Measurements from ENCODE around the gene RBM33.

RBM33 gene

GRCh38 chr7:155696747-155697146 is 52.3 kb downstream of the RBM33 start:
- no peak for DNase-seq

GRCh38 chr7:155698633-155699032 is 54.2 kb downstream of the RBM33 start:
- no peak for DNase-seq

GRCh38 chr7:155699180-155699579 is 54.7 kb downstream of the RBM33 start:
- no peak for DNase-seq

- DNase-seq, result no peak
Observed at GRCh38 chr7:155700847-155701246, 56.4 kb downstream of the RBM33 start.

GRCh38 chr7:155701972-155702544 is 57.6 kb downstream of the RBM33 start:
- DNase-seq, result no peak

GRCh38 chr7:155702616-155703015 is 58.2 kb downstream of the RBM33 start:
- DNase-seq, result no peak

- no peak for DNase-seq
Observed at GRCh38 chr7:155705623-155706360, 61.3 kb downstream of the RBM33 start.

- DNase-seq, result no peak
Observed at GRCh38 chr7:155706376-155706775, 61.9 kb downstream of the RBM33 start.

- DNase-seq, result no peak
Observed at GRCh38 chr7:155709453-155709852, 65.0 kb downstream of the RBM33 start.

GRCh38 chr7:155710031-155710430 is 65.6 kb downstream of the RBM33 start:
- DNase-seq, result no peak

- DNase-seq, result no peak
Observed at GRCh38 chr7:155710530-155710929, 66.1 kb downstream of the RBM33 start.

GRCh38 chr7:155711081-155711480 is 66.6 kb downstream of the RBM33 start:
- no peak for DNase-seq

GRCh38 chr7:155713384-155713783 is 68.9 kb downstream of the RBM33 start:
- DNase-seq, result no peak

- DNase-seq, result no peak
Observed at GRCh38 chr7:155714702-155715101, 70.2 kb downstream of the RBM33 start.

- DNase-seq, result no peak
Observed at GRCh38 chr7:155715111-155715805, 70.8 kb downstream of the RBM33 start.

- DNase-seq, result no peak
Observed at GRCh38 chr7:155717010-155717744, 72.7 kb downstream of the RBM33 start.

GRCh38 chr7:155721056-155721455 is 76.6 kb downstream of the RBM33 start:
- no peak for DNase-seq

GRCh38 chr7:155722118-155722517 is 77.7 kb downstream of the RBM33 start:
- no peak for DNase-seq

GRCh38 chr7:155722936-155723335 is 78.5 kb downstream of the RBM33 start:
- DNase-seq, result no peak

- DNase-seq, result no peak
Observed at GRCh38 chr7:155724327-155725005, 80.0 kb downstream of the RBM33 start.

GRCh38 chr7:155725006-155725355 is 80.5 kb downstream of the RBM33 start:
- DNase-seq, result no peak

- DNase-seq, result no peak
Observed at GRCh38 chr7:155727616-155728015, 83.2 kb downstream of the RBM33 start.

- no peak for DNase-seq
Observed at GRCh38 chr7:155728116-155728515, 83.7 kb downstream of the RBM33 start.
